H1 (cell line): ENCODE data around the gene PRR30. TPM values are rescaled to one million over a fixed set of nuclear protein-coding genes. Genes with fewer than 3 reads are reported as not detected.
"Not testable (repeated sequence)": the region's sequence is repeated elsewhere in the genome, so short reads cannot be mapped to it uniquely, and the experiment has no call there.

Source experiments
- CTCF ChIA-PET: fragments of 300-600 bp; sonication (Branson Sonifier 250); formaldehyde crosslinking; loops from one replicate; lab custom pipeline; 2021; ENCODE audit not compliant: partially characterized antibody; lab: Charles Lee
- POLR2A ChIA-PET: fragments of 300-600 bp; sonication (Branson Sonifier 250); formaldehyde crosslinking; loops from one replicate; lab custom pipeline; 2021; ENCODE audit warnings: inconsistent platforms; ENCODE audit not compliant: partially characterized antibody; lab: Charles Lee
- DNase-seq, 2 experiments: peaks; one replicate each; pipeline versions ENCODE4 v3.0.0 to v3.0.0-alpha.2; 2010 to 2022; ENCODE audit warnings: low spot score in 2 of 2, low read depth in 1 of 2, mixed read lengths in 1 of 2
- FAIRE-seq: peaks from 2 replicates; lab custom pipeline; 2011; peaks lifted over from hg19 to GRCh38; lab: Jason Lieb, UNC
- H2AFZ ChIP-seq: 2 replicates; pipeline ENCODE4 v1.8.1; 2012; ENCODE audit warnings: low read length, inconsistent platforms
- H2AK5ac ChIP-seq: 2 replicates; pipeline ENCODE4 v1.6.1; 2013; ENCODE audit warnings: low read depth, low read length
- H2BK120ac ChIP-seq: replicated peaks from 2 replicates; pipeline ENCODE3; 2013; ENCODE audit warnings: low read depth, low read length, inconsistent platforms
- H2BK12ac ChIP-seq: 2 replicates; pipeline ENCODE4 v1.6.1; 2013; ENCODE audit warnings: low read depth, low read length
- H2BK15ac ChIP-seq: 2 replicates; pipeline ENCODE4 v1.6.1; 2013; ENCODE audit warnings: low read length
- H2BK20ac ChIP-seq: 2 replicates; pipeline ENCODE4 v1.6.1; 2013; ENCODE audit warnings: low read length
- H2BK5ac ChIP-seq: 2 replicates; pipeline ENCODE4 v1.6.1; 2013; ENCODE audit warnings: low read depth, low read length
- H3K14ac ChIP-seq: 2 replicates; pipeline ENCODE4 v1.6.1; 2013; ENCODE audit warnings: inconsistent platforms; ENCODE audit not compliant: insufficient read length
- H3K18ac ChIP-seq: 2 replicates; pipeline ENCODE4 v1.6.1; 2013; ENCODE audit warnings: low read length; ENCODE audit errors: extremely low read depth
- H3K23ac ChIP-seq: 2 replicates; pipeline ENCODE4 v1.6.1; 2013; ENCODE audit warnings: inconsistent platforms; ENCODE audit not compliant: insufficient read length
- H3K23me2 ChIP-seq: 2 replicates; pipeline ENCODE4 v1.6.1; 2013; ENCODE audit warnings: low read depth, low read length
- H3K27ac ChIP-seq: 2 replicates; pipeline ENCODE4 v1.6.1; 2011; ENCODE audit warnings: low read depth, low read length, inconsistent platforms
- H3K27me3 ChIP-seq, 4 experiments: replicated peaks in 1 of 4; 1 replicate in 1 of 4; 2 replicates in 3 of 4; pipeline versions ENCODE4 v1.6.1 to v1.8.1; 2011 to 2013; ENCODE audit warnings: low read length in 3 of 4, mild to moderate bottlenecking in 3 of 4, inconsistent platforms in 2 of 4, mixed read lengths in 2 of 4, moderate library complexity in 1 of 4; ENCODE audit not compliant: control insufficient read depth in 3 of 4, insufficient read depth in 3 of 4; ENCODE audit errors: extremely low read depth in 1 of 4
- H3K36me3 ChIP-seq, 4 experiments: 2 replicates each; pipeline versions ENCODE4 v1.6.1 to v1.8.1; 2011 to 2013; ENCODE audit warnings: mild to moderate bottlenecking in 4 of 4, low read length in 3 of 4, moderate library complexity in 2 of 4, control low read depth in 1 of 4, inconsistent platforms in 1 of 4; ENCODE audit not compliant: insufficient read depth in 4 of 4, control insufficient read depth in 2 of 4
- H3K4ac ChIP-seq: replicated peaks from 2 replicates; pipeline ENCODE3; 2013; ENCODE audit warnings: low read length, low read depth, mixed read lengths, inconsistent platforms; ENCODE audit not compliant: insufficient read length
- H3K4me1 ChIP-seq, 4 experiments: replicated peaks in 1 of 4; 1 replicate in 1 of 4; 2 replicates in 3 of 4; pipeline versions ENCODE4 v1.6.1 to v1.8.1; 2011 to 2013; ENCODE audit warnings: low read length in 3 of 4, inconsistent platforms in 2 of 4, mixed read lengths in 1 of 4; ENCODE audit not compliant: insufficient read depth in 4 of 4, control insufficient read depth in 3 of 4
- H3K4me2 ChIP-seq, 2 experiments: 2 replicates each; pipeline versions ENCODE4 v1.6.1 to v1.8.1; 2011 to 2013; ENCODE audit warnings: low read depth in 2 of 2, low read length in 2 of 2, control low read depth in 1 of 2, inconsistent platforms in 1 of 2, mild to moderate bottlenecking in 1 of 2; ENCODE audit not compliant: insufficient read depth in 1 of 2
- H3K4me3 ChIP-seq, 4 experiments: fragments of 200-600, 300-600 bp in 1 of 4; sonication (generic), shearing (Covaris generic), sonication (Bioruptor Twin) in 1 of 4; 2 replicates each; pipeline versions ENCODE4 v1.5.1 to v1.8.1; 2011 to 2016; ENCODE audit warnings: low read length in 4 of 4, low read depth in 3 of 4, control low read depth in 2 of 4, inconsistent platforms in 2 of 4, mild to moderate bottlenecking in 2 of 4, mixed read lengths in 1 of 4, moderate library complexity in 1 of 4; ENCODE audit not compliant: insufficient read depth in 2 of 4; ENCODE audit errors: extremely low read depth in 1 of 4
- H3K56ac ChIP-seq: replicated peaks from 2 replicates; pipeline ENCODE3; 2013; ENCODE audit warnings: low read depth, mild to moderate bottlenecking, mixed read lengths, low read length, inconsistent platforms; ENCODE audit not compliant: insufficient read length
- H3K79me1 ChIP-seq: 2 replicates; pipeline ENCODE4 v1.6.1; 2013; ENCODE audit warnings: low read depth, low read length, control low read depth
- H3K79me2 ChIP-seq, 2 experiments: 2 replicates each; pipeline versions ENCODE4 v1.6.1 to v1.8.1; 2012 to 2013; ENCODE audit warnings: low read length in 2 of 2, mild to moderate bottlenecking in 2 of 2, inconsistent platforms in 1 of 2; ENCODE audit not compliant: insufficient read depth in 2 of 2, control insufficient read depth in 1 of 2
- H3K9ac ChIP-seq, 4 experiments: replicated peaks in 1 of 4; 1 replicate in 1 of 4; 2 replicates in 3 of 4; pipeline versions ENCODE4 v1.6.1 to v1.8.1; 2011 to 2013; ENCODE audit warnings: low read depth in 3 of 4, low read length in 3 of 4, control low read depth in 2 of 4, mild to moderate bottlenecking in 2 of 4, moderate library complexity in 2 of 4, inconsistent platforms in 1 of 4; ENCODE audit errors: extremely low read depth in 1 of 4
- H3K9me3 ChIP-seq, 2 experiments: 2 replicates each; pipeline versions ENCODE4 v1.6.1 to v1.8.1; 2012 to 2013; ENCODE audit warnings: mild to moderate bottlenecking in 2 of 2, moderate library complexity in 2 of 2, control low read depth in 1 of 2, inconsistent platforms in 1 of 2, low read depth in 1 of 2, low read length in 1 of 2, mixed read lengths in 1 of 2; ENCODE audit not compliant: insufficient read depth in 2 of 2
- H4K20me1 ChIP-seq, 2 experiments: replicated peaks in 1 of 2; 2 replicates each; pipeline versions ENCODE3 to v1.8.1; 2011 to 2013; ENCODE audit warnings: inconsistent platforms in 2 of 2, low read length in 2 of 2, mild to moderate bottlenecking in 1 of 2; ENCODE audit not compliant: insufficient read depth in 2 of 2, control insufficient read depth in 1 of 2
- H4K5ac ChIP-seq: 2 replicates; pipeline ENCODE4 v1.6.1; 2013; ENCODE audit warnings: low read length, low read depth, mixed read lengths, inconsistent platforms; ENCODE audit not compliant: insufficient read length
- H4K8ac ChIP-seq: 2 replicates; pipeline ENCODE4 v1.8.0; 2013; ENCODE audit warnings: mild to moderate bottlenecking, moderate library complexity, low read length, inconsistent platforms; ENCODE audit not compliant: insufficient read depth; ENCODE audit errors: extremely low read depth
- H4K91ac ChIP-seq: replicated peaks from 2 replicates; pipeline ENCODE3; 2013; ENCODE audit warnings: low read length, mixed read lengths, inconsistent platforms; ENCODE audit not compliant: insufficient read length
- WGBS, 2 experiments: shearing (Covaris generic) in 1 of 2; methylation state at CpG; one replicate each; pipeline versions ENCODE4 v1.1.6 to v1.1.7; 2013 to 2015; ENCODE audit warnings: low lambda C conversion rate in 2 of 2, mixed read lengths in 2 of 2, inconsistent platforms in 1 of 2, low coverage in 1 of 2, missing lambda C conversion rate in 1 of 2; ENCODE audit not compliant: insufficient replicate concordance in 2 of 2, insufficient coverage in 1 of 2, insufficient read length in 1 of 2; ENCODE audit errors: extremely low coverage in 1 of 2, missing lambda C conversion rate in 1 of 2; 5-methylcytosine and 5-hydroxymethylcytosine counted together
- polyA plus RNA-seq, 7 experiments: library from polyadenylated mRNA; depleted of rRNA in 3 of 7; stranded (reverse) in 5 of 7; unstranded in 2 of 7; fragments of >200 nt in 5 of 7; fragments of 200-250 nt in 2 of 7; gene quantifications; 1 replicate in 5 of 7; 2 replicates in 1 of 7; 4 replicates in 1 of 7; pipeline versions ENCODE4 v1.2.1 to v1.2.3, GENCODE V29; 2011 to 2013; ENCODE audit warnings: missing spikeins in 2 of 7, mixed read lengths in 2 of 7
- total RNA-seq: library from RNA; stranded (reverse); fragmentation: NEBNext Ultra II Directional; extraction: Animal tissue kit (Norgen Biotek cat#: 25700); gene quantifications from 2 replicates; pipeline ENCODE4 v1.2.1, GENCODE V29; 2021

Gene PRR30
- total and polyA plus RNA-seq, 2 of the 8 experiments (the other 6 are each of a cell fraction or from before 2014, with no cell fraction given) = not detected

GRCh38 chr2:27110603-27111352, 28.4 kb downstream of the PRR30 start:
- H3K9me3 ChIP-seq, H3K18ac ChIP-seq, H2BK5ac ChIP-seq, FAIRE-seq, H3K4me3 ChIP-seq, DNase-seq, H3K27ac ChIP-seq, H3K14ac ChIP-seq, H3K79me2 ChIP-seq, H3K4me1 ChIP-seq, H2BK15ac ChIP-seq, H3K4ac ChIP-seq, H4K20me1 ChIP-seq, H4K91ac ChIP-seq, H2AK5ac ChIP-seq, H2AFZ ChIP-seq, H3K9ac ChIP-seq, H4K8ac ChIP-seq, H3K79me1 ChIP-seq, H3K23me2 ChIP-seq, H3K56ac ChIP-seq, H3K27me3 ChIP-seq, H2BK12ac ChIP-seq, H3K36me3 ChIP-seq, H2BK120ac ChIP-seq, H2BK20ac ChIP-seq, H3K4me2 ChIP-seq, H4K5ac ChIP-seq, H3K23ac ChIP-seq: not testable (repeated sequence)
- POLR2A ChIA-PET = interaction anchor here (0.8 to 1.3 kb wide), 7 partner anchors 9 to 197 kb away, joined by 3 to 5 read pairs (median 3); partner anchors contain the start of genes ABHD1 and UCN
- CTCF ChIA-PET = interaction anchor here (0.9 to 9.5 kb wide), 8 partner anchors 11 to 81 kb away, joined by 3 to 120 read pairs (median 4); no protein-coding TSS in a partner anchor
- WGBS, 2 experiments = 94% methylated on average over 24 of the region's 24 CpGs; no CpG with 5 or more reads in 1 of the 2 experiments
